Measurements from ENCODE around the gene RAB43.
"Not testable (repeated sequence)": the region's sequence is repeated elsewhere in the genome, so short reads cannot be mapped to it uniquely, and the experiment has no call there.

Gene RAB43

DNA sequence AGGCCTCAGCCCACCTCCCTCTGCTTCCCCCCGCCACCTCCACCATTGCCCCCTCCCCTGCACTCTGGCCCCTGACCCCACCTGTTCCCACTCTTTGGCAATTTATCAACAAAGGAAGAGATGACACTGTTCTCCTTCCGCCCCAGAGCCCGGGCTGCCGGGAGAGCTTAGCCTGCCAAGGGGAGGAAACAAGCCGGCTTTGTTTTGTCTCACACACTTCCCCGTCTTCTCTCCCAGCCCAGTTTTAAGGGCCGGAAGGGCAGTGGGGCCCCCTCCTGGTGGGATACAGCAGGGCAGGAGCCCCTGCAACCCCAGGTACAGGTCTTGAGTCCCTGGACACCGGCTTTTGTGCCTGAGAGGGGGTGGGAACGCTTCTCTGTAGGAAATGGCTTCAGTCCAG is 33.7 kb downstream of the RAB43 start:
- not testable (repeated sequence) for DNase-seq

DNA sequence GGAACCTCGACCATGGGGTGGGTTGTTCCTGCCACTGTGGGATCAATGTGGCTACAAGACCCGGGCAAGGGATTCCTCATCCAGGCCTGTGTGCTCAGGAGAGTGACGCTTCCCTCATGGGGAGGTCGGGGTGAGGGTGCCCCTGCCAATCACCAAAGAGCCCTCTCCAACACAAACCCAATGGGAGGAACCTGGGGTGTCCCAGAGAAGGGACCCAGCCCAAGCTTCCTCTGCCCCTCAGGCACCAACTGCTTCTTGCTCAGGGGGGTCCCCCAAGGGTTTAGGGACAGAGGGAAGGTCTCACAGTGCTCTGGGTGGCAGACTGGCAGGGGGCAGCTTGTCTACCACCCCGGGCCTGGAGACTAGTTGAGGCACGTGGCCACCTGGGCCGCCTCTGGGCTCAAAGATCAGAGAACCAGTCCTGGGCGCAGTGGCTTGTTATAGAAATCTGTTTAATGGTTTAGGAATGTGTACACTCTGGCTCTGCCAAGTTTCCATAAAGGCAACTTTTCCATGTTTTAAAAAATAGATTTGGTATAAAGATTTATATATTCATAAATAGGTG is 34.4 kb downstream of the RAB43 start:
- DNase-seq: no peak

DNA sequence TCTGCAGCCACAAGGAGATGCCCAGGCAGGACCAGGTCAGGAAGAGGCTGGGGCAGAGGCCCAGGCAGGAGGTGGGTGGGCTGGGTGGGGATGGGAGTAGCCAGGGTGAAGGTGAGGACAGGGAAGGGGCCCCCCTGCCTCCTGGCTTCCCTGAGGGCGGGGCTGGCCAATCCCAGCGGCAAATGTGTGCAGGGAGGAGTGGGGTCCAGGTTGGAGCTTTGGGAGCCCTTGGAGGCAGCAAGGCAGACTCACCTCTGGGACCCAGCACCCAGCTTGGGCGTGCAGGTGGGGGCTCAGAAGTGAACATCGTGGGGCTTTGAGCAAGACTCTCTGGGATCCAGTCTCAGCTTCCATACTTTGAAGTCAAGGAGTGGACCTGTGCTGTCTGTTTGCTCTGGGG is 35.8 kb downstream of the RAB43 start:
- no peak for DNase-seq

GRCh38 chr3:129085165-129085715 is 36.4 kb downstream of the RAB43 start:
- no peak for DNase-seq

DNA sequence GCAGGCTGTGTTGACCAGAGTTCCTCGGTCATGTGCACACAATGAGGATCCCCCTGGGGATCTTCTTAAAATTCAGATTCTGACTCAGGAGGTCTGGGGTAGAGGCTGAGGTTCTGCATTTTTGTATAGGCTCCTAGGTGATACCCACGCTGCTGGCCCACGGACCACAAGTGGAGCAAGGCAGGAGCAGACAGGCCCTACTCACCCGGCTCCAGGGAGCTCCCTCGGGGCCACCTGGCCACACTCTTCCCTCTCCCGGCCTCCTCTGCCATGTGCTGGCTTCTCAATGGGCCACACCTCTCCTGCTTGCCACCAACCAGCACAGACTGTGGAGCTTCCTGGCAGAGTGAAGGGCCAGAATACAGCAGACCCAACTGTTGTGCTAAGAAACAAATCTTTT is 37.1 kb downstream of the RAB43 start:
- DNase-seq: no peak

GRCh38 chr3:129082026-129082425 is 39.6 kb downstream of the RAB43 start:
- DNase-seq: no peak

- no peak for DNase-seq
Measured at GRCh38 chr3:129081503-129081902, 40.1 kb downstream of the RAB43 start.

DNA sequence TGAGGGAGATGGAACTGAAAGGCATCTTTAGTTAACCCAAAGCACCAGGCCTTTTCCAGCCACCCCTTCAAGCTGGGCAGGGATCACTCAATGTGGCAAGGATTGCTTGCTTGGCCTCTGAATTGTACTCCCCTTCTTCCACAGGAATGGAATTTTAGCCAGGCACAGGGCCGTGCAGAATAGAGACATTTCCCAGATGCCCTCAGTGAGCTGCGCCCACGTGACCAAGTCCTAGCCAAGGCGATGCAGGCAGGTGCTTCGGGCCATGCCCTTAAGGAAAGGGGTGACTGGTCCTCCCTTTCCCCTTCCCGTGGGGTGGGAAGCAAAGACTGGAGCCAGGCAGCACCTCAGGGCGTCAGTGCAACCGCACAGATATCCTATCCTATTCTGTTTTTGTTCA is 43.1 kb downstream of the RAB43 start:
- no peak for DNase-seq

- DNase-seq: no peak
Measured at GRCh38 chr3:129077222-129077621, 44.4 kb downstream of the RAB43 start.

DNA sequence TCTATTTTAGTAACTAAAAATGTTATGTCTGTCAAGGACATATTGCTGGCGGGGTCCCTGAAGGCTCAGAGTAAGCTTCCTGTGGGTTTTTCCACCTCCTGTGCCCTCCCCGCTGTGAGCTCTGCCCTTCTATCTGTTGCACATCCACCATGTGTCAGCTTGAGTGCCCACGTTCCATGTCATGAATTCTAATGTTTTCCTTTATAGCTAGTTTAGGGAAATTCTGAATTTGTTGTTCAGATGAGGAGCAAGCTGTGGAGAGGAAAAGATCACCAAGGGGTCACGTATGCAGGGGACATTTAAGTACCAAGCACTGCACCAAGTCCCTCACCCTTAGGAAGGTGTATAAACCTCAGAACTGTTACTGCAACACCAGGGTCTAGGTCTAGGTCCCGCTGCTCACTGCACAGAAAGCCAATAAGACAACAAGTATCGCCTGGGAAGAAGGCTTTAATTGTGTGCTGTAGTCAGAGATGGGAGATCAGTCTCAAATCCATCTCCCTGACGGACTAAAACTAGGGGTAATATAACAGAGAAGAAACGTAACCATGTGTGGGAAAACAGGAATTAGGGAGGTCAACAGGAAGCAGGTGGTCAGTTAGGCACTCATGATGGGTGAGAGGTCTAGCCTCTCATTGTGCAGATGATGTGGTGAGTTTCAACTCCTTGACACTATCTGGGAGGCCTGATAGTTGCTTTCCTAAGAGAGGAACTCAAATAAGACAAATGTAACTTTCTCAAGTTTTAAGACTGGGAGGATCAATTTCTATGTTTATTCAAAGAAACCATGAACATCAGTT is 51.3 kb downstream of the RAB43 start:
- no peak for DNase-seq

DNA sequence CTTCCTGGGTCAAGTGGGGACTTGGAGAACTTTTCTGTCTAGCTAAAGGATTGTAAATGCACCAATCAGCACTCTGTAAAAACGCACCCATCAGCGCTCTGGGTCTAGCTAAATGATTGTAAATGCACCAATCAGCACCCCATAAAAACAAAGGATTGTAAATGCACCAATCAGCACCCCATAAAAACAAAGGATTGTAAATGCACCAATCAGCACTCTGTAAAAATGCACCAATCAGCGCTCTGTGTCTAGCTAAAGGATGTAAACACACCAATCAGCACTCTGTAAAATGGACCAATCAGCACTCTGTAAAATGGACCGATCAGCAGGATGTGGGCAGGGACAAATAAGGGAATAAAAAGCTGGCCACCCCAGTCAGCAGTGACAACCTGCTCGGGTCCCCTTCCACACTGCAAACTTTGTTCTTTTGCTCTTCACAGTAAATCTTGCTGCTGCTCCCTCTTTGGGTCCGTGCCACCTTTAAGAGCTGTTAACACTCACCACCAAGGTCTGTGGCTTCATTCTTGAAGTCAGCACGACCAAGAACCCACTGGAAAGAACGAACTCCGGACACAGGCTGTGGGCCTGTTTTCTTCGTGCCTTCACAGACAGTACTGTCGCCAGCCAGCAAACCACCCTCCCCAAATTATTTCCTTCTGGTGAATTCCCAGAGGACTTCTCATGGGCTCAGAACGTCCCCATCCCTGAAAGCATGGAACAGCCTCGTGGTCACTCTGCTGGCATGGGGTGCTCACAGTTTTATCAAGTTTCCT is 52.1 kb downstream of the RAB43 start:
- DNase-seq: not testable (repeated sequence)

GRCh38 chr3:129068291-129068886 is 53.2 kb downstream of the RAB43 start:
- peak; percentile 60 for DNase-seq

DNA sequence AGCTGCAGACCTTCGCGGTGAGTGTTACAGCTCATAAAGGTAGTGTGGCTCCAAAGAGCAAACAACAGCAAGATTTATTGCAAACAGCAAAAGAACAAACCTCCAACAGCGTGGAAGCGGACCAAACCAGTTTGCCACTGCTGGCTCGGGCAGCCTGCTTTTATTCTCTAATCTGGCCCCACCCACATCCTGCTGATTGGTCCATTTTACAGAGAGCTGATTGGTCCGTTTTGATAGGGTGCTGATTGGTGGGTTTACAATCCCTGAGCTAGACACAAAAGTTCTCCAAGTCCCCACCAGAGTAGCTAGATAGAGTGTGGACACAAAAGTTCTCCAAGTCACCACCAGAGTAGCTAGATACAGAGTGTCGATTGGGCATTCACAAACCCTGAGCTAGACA is 53.9 kb downstream of the RAB43 start:
- not testable (repeated sequence) for DNase-seq

DNA sequence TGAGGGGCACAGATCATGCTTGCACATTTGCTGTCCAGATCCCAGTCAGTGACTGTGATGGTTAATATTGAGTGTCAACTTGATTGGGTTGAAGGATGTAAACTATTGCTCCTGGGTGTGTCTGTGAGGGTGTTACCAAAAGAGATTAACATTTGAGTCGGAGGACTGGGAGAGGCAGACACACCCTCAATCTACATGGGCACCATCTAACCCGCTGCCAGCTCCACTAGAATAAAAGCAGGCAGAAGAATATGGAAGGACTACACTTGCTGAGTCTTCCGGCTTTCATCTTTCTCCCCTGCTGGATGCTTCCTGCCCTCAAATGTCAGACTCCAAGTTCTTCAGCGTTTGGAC is 55.9 kb downstream of the RAB43 start:
- DNase-seq: no peak

- DNase-seq: no peak
Measured at GRCh38 chr3:129065016-129065719, 56.4 kb downstream of the RAB43 start.

DNA sequence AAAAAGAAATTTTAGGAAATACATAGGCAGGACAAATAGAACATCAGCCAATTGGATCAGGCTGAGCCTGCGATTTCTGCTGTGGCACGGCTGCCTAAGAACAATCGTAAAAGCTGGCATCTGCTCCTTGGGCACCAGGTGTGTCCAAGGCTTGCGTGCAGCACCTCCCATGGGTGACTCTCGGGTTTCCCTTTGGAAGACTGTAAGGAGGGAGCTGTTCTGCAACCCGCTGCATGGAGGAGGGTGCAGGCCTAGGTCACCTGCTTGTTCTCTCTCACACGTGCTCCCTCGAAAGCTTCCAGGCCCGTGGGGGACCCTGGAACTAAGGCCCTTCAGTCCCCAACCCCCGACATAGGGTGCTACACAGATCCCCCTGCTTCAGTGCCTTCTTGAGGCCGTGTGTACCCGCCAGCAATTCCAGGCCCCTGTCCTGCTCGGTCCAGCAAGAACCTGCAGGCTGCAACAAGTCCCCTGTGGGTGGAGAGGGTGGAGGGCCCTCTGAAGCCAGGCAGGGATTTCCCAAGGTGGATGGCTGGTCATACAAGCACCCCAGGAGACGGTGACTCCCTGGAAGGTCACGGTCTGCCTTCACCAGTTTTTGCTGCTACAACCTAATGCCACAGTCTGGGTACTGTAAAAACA is 57.6 kb downstream of the RAB43 start:
- no peak for DNase-seq

GRCh38 chr3:129063091-129063640 is 58.4 kb downstream of the RAB43 start:
- no peak for DNase-seq

GRCh38 chr3:129061888-129062834 is 59.4 kb downstream of the RAB43 start:
- DNase-seq: no peak

- DNase-seq: no peak
Measured at GRCh38 chr3:129061023-129061887, 60.3 kb downstream of the RAB43 start.

Measured in retina (tissue), 1 donor.